HFFc6 (cell line): ENCODE data around the gene SPRED2. TPM values are rescaled to one million over a fixed set of nuclear protein-coding genes. Genes with fewer than 3 reads are reported as not detected.

Source experiments
- DNase-seq: peaks from one replicate; pipeline ENCODE4 v3.0.0-alpha.2; 2018
- H3K27ac Mint-ChIP-seq: 2 replicates; pipeline ENCODE4 v1.8.0; 2020; ENCODE audit warnings: mild to moderate bottlenecking, mixed read lengths
- H3K27me3 Mint-ChIP-seq: 2 replicates; pipeline ENCODE4 v1.8.0; 2021; ENCODE audit warnings: mild to moderate bottlenecking, moderate library complexity, mixed read lengths; ENCODE audit not compliant: insufficient read depth
- H3K36me3 Mint-ChIP-seq: 2 replicates; pipeline ENCODE4 v1.8.0; 2021; ENCODE audit warnings: low read depth, mixed read lengths
- H3K4me1 Mint-ChIP-seq: 2 replicates; pipeline ENCODE4 v1.8.0; 2020; ENCODE audit warnings: low read depth, mixed read lengths
- H3K4me3 Mint-ChIP-seq: 2 replicates; pipeline ENCODE4 v1.8.0; 2020; ENCODE audit warnings: mild to moderate bottlenecking, moderate library complexity, mixed read lengths
- H3K9me3 Mint-ChIP-seq: 2 replicates; pipeline ENCODE4 v1.8.0; 2020; ENCODE audit warnings: mild to moderate bottlenecking, mixed read lengths
- CTCF ChIP-seq: fragments of 200-600 bp; sonication (generic); IDR thresholded peaks from 2 replicates; pipeline ENCODE4 v1.5.0; 2021; ENCODE audit warnings: antibody characterized with exemption, mild to moderate bottlenecking
- total RNA-seq, 6 experiments: library from RNA; stranded (reverse); fragmentation: NEBNext Ultra II Directional; extraction: Animal tissue kit (Norgen Biotek cat#: 25700); gene quantifications; 2 replicates in 1 of 6; 3 replicates in 5 of 6; pipeline ENCODE4 v1.2.3, GENCODE V29; 2021

The SPRED2 gene
- total RNA-seq, 6 experiments from 2014 or later = 28.7 to 38.5 (median 33.3) TPM

DNA sequence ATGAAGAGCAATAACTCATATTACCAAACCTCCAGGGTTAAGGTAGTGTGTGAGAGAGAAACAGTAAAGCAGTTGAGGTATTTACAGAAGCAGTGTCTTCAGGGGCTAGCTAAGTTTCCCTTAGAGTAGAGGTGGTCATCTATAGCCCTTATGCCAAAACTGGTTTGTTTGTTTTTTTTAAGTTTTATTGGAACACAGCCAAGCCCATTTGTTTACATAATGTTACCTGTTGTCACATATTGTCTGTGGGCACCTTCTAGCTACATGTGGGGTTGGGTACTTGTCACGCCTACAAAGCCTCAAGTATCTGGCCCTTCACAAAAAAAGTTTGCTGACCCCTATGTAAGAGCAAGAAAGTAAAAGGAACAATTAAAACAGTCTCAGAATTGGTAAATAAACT is 165.4 kb downstream of the SPRED2 start:
- Mint-ChIP-seq H3K27me3 (peaks cover 2% of the 10 kb centered on the region; the same call in 1 of the 2 replicates), H3K4me1 (peaks cover 48% of the 10 kb centered on the region), H3K27ac (peak overlapping the region; percentile 34; the same call in 1 of the 2 replicates), H3K4me3 (no peak overlapping the region), H3K36me3 (peaks cover 36% of the 10 kb centered on the region), H3K9me3 (no peaks in the 10 kb centered on the region)
- no peak for TF ChIP-seq CTCF
- DNase-seq = no peak

DNA sequence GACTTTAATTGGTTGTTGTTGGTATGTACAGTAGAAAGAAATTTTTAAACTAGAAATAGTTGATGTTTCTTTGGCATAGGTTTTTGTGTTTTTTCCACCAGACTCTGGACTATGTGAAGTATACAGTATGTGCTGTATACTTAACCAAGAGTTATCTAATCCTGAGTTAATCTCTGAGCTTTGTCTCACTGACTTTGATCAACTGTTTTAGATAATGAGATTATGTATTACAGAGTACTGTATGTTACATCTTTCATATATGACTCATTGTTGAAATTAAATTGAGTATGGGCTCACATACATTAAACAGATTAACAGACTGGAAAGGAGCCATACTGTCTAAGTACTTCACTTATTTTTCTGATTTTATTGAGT is 166.7 kb downstream of the SPRED2 start:
- H3K4me1 Mint-ChIP-seq = peaks cover 62% of the 10 kb centered on the region
- no peak for DNase-seq
- no peak overlapping the region for H3K4me3 Mint-ChIP-seq
- no peaks in the 10 kb centered on the region for H3K9me3 Mint-ChIP-seq
- H3K27me3 Mint-ChIP-seq = peaks cover 2% of the 10 kb centered on the region; the same call in 1 of the 2 replicates
- TF ChIP-seq CTCF = no peak
- H3K27ac Mint-ChIP-seq = no peak overlapping the region
- H3K36me3 Mint-ChIP-seq = peaks cover 33% of the 10 kb centered on the region

DNA sequence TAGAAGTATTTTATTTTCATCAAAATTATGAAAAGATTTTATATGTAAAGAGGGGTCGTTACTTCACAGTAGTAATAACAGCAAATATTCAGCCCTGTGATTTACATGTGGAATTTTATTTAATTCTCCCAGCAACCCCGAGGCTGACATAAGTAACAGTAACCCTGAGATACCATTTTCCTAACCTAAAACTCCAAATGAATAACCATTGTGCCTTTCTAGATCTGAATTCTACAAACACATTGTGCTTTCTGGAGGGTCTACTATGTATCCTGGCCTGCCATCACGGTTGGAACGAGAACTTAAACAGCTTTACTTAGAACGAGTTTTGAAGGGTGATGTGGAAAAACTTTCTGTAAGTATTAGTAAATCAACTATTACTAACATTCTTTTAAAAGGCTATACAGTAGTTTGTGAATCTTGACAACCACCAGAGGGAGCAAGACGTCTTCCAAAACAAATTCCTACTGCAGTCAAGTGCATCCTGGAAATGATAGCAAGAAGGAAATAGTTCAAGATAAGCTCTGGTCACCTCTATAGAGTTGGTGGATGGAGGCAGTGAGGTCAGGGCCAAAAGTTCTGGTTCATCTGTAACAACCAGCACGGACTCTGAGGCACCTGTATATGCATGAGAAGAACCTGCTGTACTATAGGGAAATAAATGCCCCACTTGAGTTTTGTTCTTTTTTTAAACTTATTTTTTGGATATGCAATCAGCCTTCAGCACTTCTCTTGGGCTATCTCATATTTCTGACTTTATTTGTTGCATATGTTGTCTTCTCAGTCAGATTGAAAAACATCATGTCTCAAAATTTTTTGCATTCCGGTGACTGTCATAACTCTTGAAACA is 167.4 kb downstream of the SPRED2 start:
- peak; percentile 74 for DNase-seq
- H3K36me3 Mint-ChIP-seq = peaks cover 33% of the 10 kb centered on the region
- peak; percentile 91 for TF ChIP-seq CTCF
- peaks cover 2% of the 10 kb centered on the region; the same call in 1 of the 2 replicates for H3K27me3 Mint-ChIP-seq
- no peak overlapping the region for H3K4me3 Mint-ChIP-seq
- H3K4me1 Mint-ChIP-seq = peaks cover 62% of the 10 kb centered on the region
- no peaks in the 10 kb centered on the region for H3K9me3 Mint-ChIP-seq
- H3K27ac Mint-ChIP-seq = peak overlapping the region; percentile 52; the same call in 1 of the 2 replicates

DNA sequence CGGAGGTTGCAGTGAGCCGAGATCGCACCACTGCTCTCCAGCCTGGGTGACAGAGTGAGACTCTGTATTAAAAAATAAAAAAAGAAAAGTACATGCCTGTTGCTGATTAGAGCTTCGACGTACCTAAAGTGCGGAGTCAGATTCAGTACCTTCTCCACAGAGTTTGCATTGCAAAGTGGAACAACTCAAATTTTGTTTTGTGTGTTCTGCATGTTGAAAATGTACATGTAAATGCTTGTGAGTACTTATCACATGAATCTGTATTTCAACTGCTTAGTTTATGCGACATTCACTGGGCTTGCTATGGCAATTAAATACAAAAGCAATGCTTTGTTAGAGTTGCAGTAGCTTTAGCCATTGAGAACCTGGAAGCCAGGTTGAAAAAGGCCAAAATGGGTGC is 168.4 kb downstream of the SPRED2 start:
- no peak for TF ChIP-seq CTCF
- no peak overlapping the region; the same call in 1 of the 2 replicates for H3K4me3 Mint-ChIP-seq
- peaks cover 62% of the 10 kb centered on the region for H3K4me1 Mint-ChIP-seq
- peaks cover 2% of the 10 kb centered on the region; the same call in 1 of the 2 replicates for H3K27me3 Mint-ChIP-seq
- H3K36me3 Mint-ChIP-seq = peaks cover 29% of the 10 kb centered on the region
- no peaks in the 10 kb centered on the region for H3K9me3 Mint-ChIP-seq
- H3K27ac Mint-ChIP-seq = no peak overlapping the region
- DNase-seq = no peak

DNA sequence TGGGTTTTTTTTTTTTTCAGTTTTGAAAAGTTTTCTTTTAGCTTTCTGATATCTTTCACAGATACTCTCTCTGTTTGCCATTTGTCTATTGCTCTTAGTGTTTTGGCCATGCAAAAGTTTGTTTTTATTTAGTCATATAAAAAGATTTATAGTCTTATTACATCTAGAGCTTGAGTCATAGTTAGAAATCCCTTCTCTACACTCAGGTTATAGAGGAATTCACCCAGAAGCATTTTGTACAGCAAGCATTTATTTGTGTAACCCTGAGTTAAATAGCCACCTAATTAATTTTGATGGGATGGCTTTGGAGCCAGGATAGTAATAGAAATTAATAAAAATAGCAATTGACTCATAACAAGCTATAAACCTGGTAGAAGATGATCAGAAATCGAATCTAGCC is 169.1 kb downstream of the SPRED2 start:
- Mint-ChIP-seq H3K4me3 (peak overlapping the region; percentile 36; the same call in 1 of the 2 replicates), H3K36me3 (peaks cover 28% of the 10 kb centered on the region), H3K27ac (peak overlapping the region; percentile 71), H3K27me3 (peaks cover 2% of the 10 kb centered on the region; the same call in 1 of the 2 replicates), H3K4me1 (peaks cover 69% of the 10 kb centered on the region), H3K9me3 (no peaks in the 10 kb centered on the region)
- peak; percentile 62 for DNase-seq
- no peak for TF ChIP-seq CTCF
